Suprapubic skin (tissue), 4 donors: ENCODE results near the gene CCDC85C.

ENCODE experiments used
- EP300 ChIP-seq: sonication (generic); formaldehyde crosslinking; IDR thresholded peaks from one replicate; pipeline ENCODE4 v1.6.1; 2017; ENCODE audit warnings: antibody characterized with exemption
- POLR2A ChIP-seq, 2 donors: fragments of 450-650 bp; IDR thresholded peaks; one replicate each; pipeline ENCODE4 v1.6.1; 2017; ENCODE audit warnings: antibody characterized with exemption in 2 of 2, mild to moderate bottlenecking in 2 of 2, moderate library complexity in 2 of 2
- POLR2AphosphoS5 ChIP-seq, 3 donors: sonication (generic); formaldehyde crosslinking; IDR thresholded peaks; one replicate each; pipeline ENCODE4 v1.6.1; 2017; ENCODE audit warnings: antibody characterized with exemption in 3 of 3
- TF ChIP-seq, protein P1 (sequence below), 2 donors: fragments of 200-600 bp in 1 of 2; fragments of 450-650 bp in 1 of 2; sonication (generic) in 1 of 2; IDR thresholded peaks; one replicate each; pipeline ENCODE4 v1.5.1; 2016 to 2019; ENCODE audit warnings: antibody characterized with exemption in 2 of 2, mild to moderate bottlenecking in 1 of 2, moderate library complexity in 1 of 2

DNA sequence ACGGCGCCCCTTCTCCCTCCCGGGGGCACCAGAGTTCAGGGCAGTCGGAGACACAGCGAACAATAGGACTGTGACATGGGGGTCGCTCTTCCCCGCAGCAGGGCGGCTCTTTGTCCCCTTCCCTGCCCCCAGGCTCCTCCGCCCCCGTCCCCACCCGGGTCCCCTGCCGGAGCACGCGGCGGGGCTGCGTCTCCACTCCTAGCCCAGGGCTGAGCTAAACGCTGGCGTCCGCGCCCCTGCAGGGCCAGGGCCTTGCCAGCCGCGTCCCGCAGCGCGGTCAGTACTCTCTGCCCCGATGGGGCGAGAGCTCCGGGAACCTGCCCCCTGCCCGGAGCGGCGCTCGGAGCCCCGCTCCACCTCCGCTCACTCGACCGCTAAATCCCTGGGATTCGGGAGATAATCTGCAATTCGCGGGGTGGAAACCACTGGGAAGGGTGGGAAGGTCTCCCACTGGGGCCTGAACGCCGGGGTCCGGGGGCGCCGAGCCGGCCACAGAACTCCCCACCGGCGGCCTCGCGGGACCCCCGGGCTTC lies 825 bp upstream of the CCDC85C start:
- TF ChIP-seq, protein P1, sequence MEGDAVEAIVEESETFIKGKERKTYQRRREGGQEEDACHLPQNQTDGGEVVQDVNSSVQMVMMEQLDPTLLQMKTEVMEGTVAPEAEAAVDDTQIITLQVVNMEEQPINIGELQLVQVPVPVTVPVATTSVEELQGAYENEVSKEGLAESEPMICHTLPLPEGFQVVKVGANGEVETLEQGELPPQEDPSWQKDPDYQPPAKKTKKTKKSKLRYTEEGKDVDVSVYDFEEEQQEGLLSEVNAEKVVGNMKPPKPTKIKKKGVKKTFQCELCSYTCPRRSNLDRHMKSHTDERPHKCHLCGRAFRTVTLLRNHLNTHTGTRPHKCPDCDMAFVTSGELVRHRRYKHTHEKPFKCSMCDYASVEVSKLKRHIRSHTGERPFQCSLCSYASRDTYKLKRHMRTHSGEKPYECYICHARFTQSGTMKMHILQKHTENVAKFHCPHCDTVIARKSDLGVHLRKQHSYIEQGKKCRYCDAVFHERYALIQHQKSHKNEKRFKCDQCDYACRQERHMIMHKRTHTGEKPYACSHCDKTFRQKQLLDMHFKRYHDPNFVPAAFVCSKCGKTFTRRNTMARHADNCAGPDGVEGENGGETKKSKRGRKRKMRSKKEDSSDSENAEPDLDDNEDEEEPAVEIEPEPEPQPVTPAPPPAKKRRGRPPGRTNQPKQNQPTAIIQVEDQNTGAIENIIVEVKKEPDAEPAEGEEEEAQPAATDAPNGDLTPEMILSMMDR (IDR thresholded peaks at IDR 0.05) = no peak
- no peak for TF ChIP-seq POLR2AphosphoS5 (IDR thresholded peaks at IDR 0.05)
- no peak for TF ChIP-seq POLR2A (IDR thresholded peaks at IDR 0.05)
- no peak for TF ChIP-seq EP300
